HUES6 (cell line): ENCODE measurements around the gene C20orf204.
A peak's percentile ranks its signal among the peaks of the same experiment; 100 is the strongest.

ENCODE experiments used
- H3K27ac ChIP-seq: 2 replicates; pipeline ENCODE4 v1.7.0; 2013; ENCODE audit warnings: low read depth, mild to moderate bottlenecking, low read length, inconsistent platforms
- H3K27me3 ChIP-seq: 2 replicates; pipeline ENCODE4 v1.6.1; 2013; ENCODE audit warnings: low read length; ENCODE audit not compliant: control insufficient read depth, insufficient read depth
- H3K36me3 ChIP-seq: 2 replicates; pipeline ENCODE4 v1.6.1; 2013; ENCODE audit warnings: low read length; ENCODE audit not compliant: control insufficient read depth, insufficient read depth
- H3K4me1 ChIP-seq: 2 replicates; pipeline ENCODE4 v1.6.1; 2013; ENCODE audit warnings: low read length; ENCODE audit not compliant: control insufficient read depth, insufficient read depth
- H3K4me3 ChIP-seq: 2 replicates; pipeline ENCODE4 v1.5.1; 2013; ENCODE audit warnings: low read depth, low read length
- H3K9ac ChIP-seq: one replicate; pipeline ENCODE4 v1.6.1; 2013; ENCODE audit warnings: mild to moderate bottlenecking, low read length
- H3K9me3 ChIP-seq: 2 replicates; pipeline ENCODE4 v1.6.1; 2013; ENCODE audit warnings: low read depth, low read length; ENCODE audit not compliant: control insufficient read depth, insufficient read depth

The C20orf204 gene

GRCh38 chr20:64029293-64030117 is 6.5 kb upstream of the C20orf204 start:
- H3K9ac ChIP-seq = no peak overlapping the region
- peaks cover 92% of the 10 kb centered on the region for H3K36me3 ChIP-seq
- H3K4me1 ChIP-seq = no peaks in the 10 kb centered on the region
- no peaks in the 10 kb centered on the region for H3K27me3 ChIP-seq
- H3K27ac ChIP-seq = no peak overlapping the region
- no peaks in the 10 kb centered on the region for H3K9me3 ChIP-seq
- no peak overlapping the region for H3K4me3 ChIP-seq

DNA sequence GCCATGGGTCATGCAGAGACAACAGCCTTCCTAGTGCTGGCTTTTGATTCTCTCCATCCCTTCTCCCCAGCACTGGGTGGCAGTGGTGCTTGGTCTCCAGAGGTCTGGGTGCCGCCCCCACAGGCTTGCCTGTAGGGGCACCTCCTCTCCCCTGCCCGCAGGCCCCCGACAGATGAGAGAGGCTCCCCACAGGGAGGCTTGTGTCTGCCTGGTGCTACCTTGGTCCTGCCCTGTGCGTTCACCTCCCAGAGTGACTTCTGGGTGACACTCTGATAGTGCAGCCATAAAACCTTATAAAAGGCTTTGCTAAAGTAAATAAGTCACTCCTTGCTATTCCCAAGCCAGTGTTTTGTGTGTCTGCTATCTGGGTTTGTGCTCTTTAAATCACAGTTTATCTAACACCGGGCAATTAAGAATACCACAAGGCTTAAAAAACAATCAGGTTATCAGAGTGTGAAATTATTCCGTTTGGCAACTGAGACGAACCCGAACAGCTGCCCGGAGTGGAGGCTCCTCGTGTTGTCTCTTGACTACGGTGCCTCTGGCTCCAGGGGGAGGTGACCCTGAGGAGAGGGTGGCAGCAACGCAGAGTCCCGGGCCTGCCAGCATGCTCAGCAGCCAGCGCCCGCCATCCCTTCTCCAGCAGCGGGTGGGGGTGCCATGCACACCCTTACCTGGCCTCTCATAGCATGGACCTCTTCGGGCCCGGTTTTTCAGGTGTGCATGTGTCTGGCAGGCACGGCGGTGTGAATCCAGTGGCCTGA is 5.4 kb upstream of the C20orf204 start:
- H3K4me3 ChIP-seq = no peak overlapping the region
- H3K9me3 ChIP-seq = no peaks in the 10 kb centered on the region
- H3K27me3 ChIP-seq = no peaks in the 10 kb centered on the region
- H3K4me1 ChIP-seq = peaks cover 6% of the 10 kb centered on the region
- H3K9ac ChIP-seq = no peak overlapping the region
- peaks cover 87% of the 10 kb centered on the region for H3K36me3 ChIP-seq
- no peak overlapping the region for H3K27ac ChIP-seq

GRCh38 chr20:64031822-64032314 is 4.1 kb upstream of the C20orf204 start:
- no peak overlapping the region for H3K27ac ChIP-seq

GRCh38 chr20:64032706-64033624 is 3.0 kb upstream of the C20orf204 start:
- Histone ChIP-seq H3K27me3 (peaks cover 12% of the 10 kb centered on the region), H3K9me3 (no peaks in the 10 kb centered on the region), H3K4me1 (peaks cover 26% of the 10 kb centered on the region), H3K27ac (no peak overlapping the region), H3K36me3 (peaks cover 63% of the 10 kb centered on the region), H3K9ac (no peak overlapping the region), H3K4me3 (no peak overlapping the region)

More at GRCh38 chr20:64031822-64032314, 4.1 kb upstream of the C20orf204 start:
- H3K9me3 ChIP-seq = no peaks in the 10 kb centered on the region
- peaks cover 1% of the 10 kb centered on the region; the same call in 1 of the 2 replicates for H3K27me3 ChIP-seq
- H3K4me3 ChIP-seq = no peak overlapping the region
- H3K9ac ChIP-seq = no peak overlapping the region
- peaks cover 19% of the 10 kb centered on the region for H3K4me1 ChIP-seq
- H3K36me3 ChIP-seq = peaks cover 74% of the 10 kb centered on the region

DNA sequence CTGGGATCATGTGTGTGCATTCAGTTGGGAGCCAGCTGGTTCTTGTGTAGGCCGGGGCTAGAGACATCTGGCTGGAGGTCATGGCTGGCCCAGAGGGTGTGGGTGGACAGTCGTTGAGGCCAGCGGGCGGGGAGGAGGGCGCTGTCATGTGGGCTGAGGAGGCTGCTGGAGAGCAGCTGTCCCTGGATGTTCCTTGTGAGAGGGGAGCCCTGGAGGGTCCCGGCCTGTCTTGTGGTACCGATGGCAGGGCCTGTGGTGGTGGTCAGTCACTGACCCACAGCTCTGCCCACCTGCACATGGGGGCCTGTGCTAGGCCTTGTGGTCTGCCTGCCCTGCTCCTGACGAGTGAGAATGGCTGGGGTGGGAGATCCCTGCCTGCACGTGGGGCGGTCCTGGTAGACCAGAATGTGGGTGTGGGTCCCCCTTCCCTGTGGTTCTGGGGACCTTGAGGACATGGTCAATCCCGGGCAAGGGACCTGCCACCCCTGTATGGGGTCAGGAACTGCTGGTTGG is 1.9 kb upstream of the C20orf204 start:
- H3K27ac ChIP-seq = no peak overlapping the region
- no peak overlapping the region for H3K4me3 ChIP-seq
- H3K27me3 ChIP-seq = peaks cover 22% of the 10 kb centered on the region
- H3K9ac ChIP-seq = no peak overlapping the region
- peaks cover 26% of the 10 kb centered on the region for H3K4me1 ChIP-seq
- H3K9me3 ChIP-seq = no peaks in the 10 kb centered on the region
- H3K36me3 ChIP-seq = peaks cover 53% of the 10 kb centered on the region

GRCh38 chr20:64035066-64035932 is 683 bp upstream of the C20orf204 start:
- peaks cover 34% of the 10 kb centered on the region for H3K27me3 ChIP-seq
- H3K4me1 ChIP-seq = peaks cover 26% of the 10 kb centered on the region
- H3K9ac ChIP-seq = no peak overlapping the region
- H3K9me3 ChIP-seq = no peaks in the 10 kb centered on the region
- peaks cover 40% of the 10 kb centered on the region for H3K36me3 ChIP-seq
- peak overlapping the region; percentile 13; the same call in 1 of the 2 replicates for H3K27ac ChIP-seq
- H3K4me3 ChIP-seq = no peak overlapping the region

GRCh38 chr20:64036346-64037198 is 590 bp downstream of the C20orf204 start:
- Histone ChIP-seq H3K27ac (peak overlapping the region; percentile 13; the same call in 1 of the 2 replicates), H3K9ac (peak overlapping the region; percentile 24), H3K36me3 (peaks cover 30% of the 10 kb centered on the region), H3K9me3 (no peaks in the 10 kb centered on the region), H3K27me3 (peaks cover 47% of the 10 kb centered on the region), H3K4me3 (no peak overlapping the region; the same call in 1 of the 2 replicates), H3K4me1 (peaks cover 31% of the 10 kb centered on the region)

DNA sequence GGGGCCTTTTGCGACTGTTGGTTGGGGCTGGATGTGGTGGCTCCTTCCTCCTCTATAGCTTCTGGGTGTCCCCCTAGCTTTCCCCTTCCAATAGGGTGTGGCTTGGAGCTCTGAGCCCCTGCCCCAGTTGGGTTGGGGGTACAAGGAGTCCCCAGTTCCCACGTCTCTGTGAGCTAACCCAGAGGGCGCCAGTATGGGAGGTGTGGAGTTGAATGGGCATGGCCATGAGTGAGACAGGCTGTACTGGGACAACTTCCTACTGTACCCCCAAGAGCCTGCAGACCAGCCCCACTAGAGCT is 1.2 kb downstream of the C20orf204 start:
- Histone ChIP-seq H3K9me3 (no peaks in the 10 kb centered on the region), H3K4me1 (peaks cover 37% of the 10 kb centered on the region), H3K9ac (peak overlapping the region; percentile 9), H3K27me3 (peaks cover 53% of the 10 kb centered on the region), H3K36me3 (peaks cover 24% of the 10 kb centered on the region), H3K27ac (no peak overlapping the region), H3K4me3 (no peak overlapping the region)

DNA sequence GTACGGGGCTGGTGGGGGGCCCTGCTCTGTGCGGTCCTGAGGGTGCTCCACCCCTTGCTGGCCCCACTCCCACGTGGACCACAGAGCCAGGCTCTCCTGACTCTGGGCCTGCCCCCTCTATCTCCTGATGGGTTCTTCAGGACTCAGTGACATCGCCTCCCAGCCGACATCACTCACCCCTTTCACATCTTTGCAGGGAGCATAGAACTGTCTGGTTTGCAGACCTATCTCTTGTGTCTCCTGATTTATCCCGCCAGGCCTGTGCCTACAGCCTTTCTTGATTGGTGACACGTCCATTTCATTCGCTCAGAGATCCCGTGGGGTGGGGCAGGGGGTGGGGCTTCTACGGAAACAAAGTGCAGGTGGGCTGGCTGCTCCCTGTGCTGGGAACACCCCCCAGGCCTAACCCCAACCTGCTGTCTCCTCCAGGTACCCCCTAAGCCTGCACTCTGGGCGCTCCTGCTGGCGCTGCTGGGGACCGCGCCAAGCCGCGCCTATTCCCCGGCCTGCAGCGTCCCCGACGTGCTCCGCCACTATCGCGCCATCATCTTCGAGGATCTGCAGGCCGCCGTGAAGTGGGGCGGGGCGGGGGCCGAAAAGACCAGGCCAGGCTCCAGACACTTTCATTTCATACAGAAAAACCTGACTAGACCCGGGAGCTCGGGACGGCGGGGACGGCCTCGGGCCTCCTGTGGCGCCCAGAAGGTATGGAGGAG is 1.7 kb downstream of the C20orf204 start:
- H3K27me3 ChIP-seq = peaks cover 57% of the 10 kb centered on the region
- no peaks in the 10 kb centered on the region for H3K9me3 ChIP-seq
- H3K36me3 ChIP-seq = peaks cover 20% of the 10 kb centered on the region
- peaks cover 39% of the 10 kb centered on the region for H3K4me1 ChIP-seq
- no peak overlapping the region for H3K9ac ChIP-seq
- peak overlapping the region; percentile 80 for H3K4me3 ChIP-seq
- no peak overlapping the region for H3K27ac ChIP-seq
